Measurements from ENCODE around the gene CNIH3. TPM values are rescaled to one million over a fixed set of nuclear protein-coding genes. Genes with fewer than 3 reads are reported as not detected.

The CNIH3 gene
- polyA plus RNA-seq, 1 donor (not counting 4 experiments of a cell fraction or from before 2014, with no cell fraction given) = 0.81 TPM

DNA sequence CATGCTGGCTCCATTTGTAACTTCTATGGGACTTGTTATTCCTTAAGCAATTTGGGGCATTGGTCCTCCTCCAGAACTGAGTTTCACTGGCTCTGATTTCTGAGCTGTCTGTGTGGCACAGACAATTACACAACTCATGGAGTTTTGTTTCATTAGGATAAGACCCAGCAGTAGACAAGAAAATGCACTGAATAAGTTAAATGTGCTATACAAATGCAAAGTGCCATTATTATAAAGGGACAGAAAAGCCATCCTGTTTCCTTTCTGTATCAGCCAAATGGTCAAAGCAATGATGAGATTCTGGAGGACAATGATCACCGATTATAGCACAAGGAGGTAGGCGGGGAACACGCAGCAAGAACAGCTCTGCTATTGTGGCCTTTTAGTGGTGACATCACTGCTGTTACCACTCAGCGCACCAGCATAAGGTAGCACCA, 81.9 kb downstream of the CNIH3 start:
- Histone ChIP-seq H4K20me1 (ENCODE audit: control insufficient read depth, extremely low read depth, insufficient read depth, low read length) (no peaks in the 10 kb centered on the region), H3K36me3 (ENCODE audit: control insufficient read depth in 2 of 2, extremely low read depth in 1 of 2, insufficient read depth in 2 of 2, low read length in 2 of 2) (no peaks in the 10 kb centered on the region), H3K4me2 (ENCODE audit: control insufficient read depth, extremely low read depth, insufficient read depth, low read depth, low read length) (no peak overlapping the region), H3K4me1 (ENCODE audit: control insufficient read depth, extremely low read depth, insufficient read depth, low read length) (no peaks in the 10 kb centered on the region), H3K4me3 (ENCODE audit: control insufficient read depth in 2 of 3, extremely low read depth in 1 of 3, insufficient read depth in 2 of 3, low read depth in 1 of 3, low read length in 3 of 3) (no peak overlapping the region), H3K9me3 (ENCODE audit: control insufficient read depth, low read depth, low read length) (no peaks in the 10 kb centered on the region), H2AFZ (ENCODE audit: control insufficient read depth, low read length) (no peak overlapping the region), H3K79me2 (ENCODE audit: control insufficient read depth, insufficient read depth, low read length) (no peaks in the 10 kb centered on the region), H3K27ac (ENCODE audit: control insufficient read depth, insufficient read depth, low read length) (no peak overlapping the region), H3K9me1 (ENCODE audit: control insufficient read depth, extremely low read depth, insufficient read depth, low read length) (no peaks in the 10 kb centered on the region), H3K9ac (ENCODE audit: control insufficient read depth, extremely low read depth, insufficient read depth, low read length) (no peak overlapping the region), H3K27me3 (ENCODE audit: control insufficient read depth, extremely low read depth, insufficient read depth, low read length) (no peaks in the 10 kb centered on the region)
- no peak for FAIRE-seq
- no peak for TF ChIP-seq EZH2 (IDR thresholded peaks at IDR 0.05; ENCODE audit: low read length)
- TF ChIP-seq, protein P1, sequence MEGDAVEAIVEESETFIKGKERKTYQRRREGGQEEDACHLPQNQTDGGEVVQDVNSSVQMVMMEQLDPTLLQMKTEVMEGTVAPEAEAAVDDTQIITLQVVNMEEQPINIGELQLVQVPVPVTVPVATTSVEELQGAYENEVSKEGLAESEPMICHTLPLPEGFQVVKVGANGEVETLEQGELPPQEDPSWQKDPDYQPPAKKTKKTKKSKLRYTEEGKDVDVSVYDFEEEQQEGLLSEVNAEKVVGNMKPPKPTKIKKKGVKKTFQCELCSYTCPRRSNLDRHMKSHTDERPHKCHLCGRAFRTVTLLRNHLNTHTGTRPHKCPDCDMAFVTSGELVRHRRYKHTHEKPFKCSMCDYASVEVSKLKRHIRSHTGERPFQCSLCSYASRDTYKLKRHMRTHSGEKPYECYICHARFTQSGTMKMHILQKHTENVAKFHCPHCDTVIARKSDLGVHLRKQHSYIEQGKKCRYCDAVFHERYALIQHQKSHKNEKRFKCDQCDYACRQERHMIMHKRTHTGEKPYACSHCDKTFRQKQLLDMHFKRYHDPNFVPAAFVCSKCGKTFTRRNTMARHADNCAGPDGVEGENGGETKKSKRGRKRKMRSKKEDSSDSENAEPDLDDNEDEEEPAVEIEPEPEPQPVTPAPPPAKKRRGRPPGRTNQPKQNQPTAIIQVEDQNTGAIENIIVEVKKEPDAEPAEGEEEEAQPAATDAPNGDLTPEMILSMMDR (optimal IDR thresholded peaks at IDR 0.05 in 1 of 3, IDR thresholded peaks at IDR 0.05 in 1 of 3, conservative IDR thresholded peaks at IDR 0.05 in 1 of 3; ENCODE audit: extremely low read depth in 1 of 3, insufficient read depth in 2 of 3, low read length in 3 of 3) = no peak
- dilution Hi-C loops (cut with MboI; ENCODE audit: extremely low pct_ligation_motif_present, low sequenced_read_pairs) = no loop called here
- DNase-seq (ENCODE audit: low read depth, low spot score) = no peak

DNA sequence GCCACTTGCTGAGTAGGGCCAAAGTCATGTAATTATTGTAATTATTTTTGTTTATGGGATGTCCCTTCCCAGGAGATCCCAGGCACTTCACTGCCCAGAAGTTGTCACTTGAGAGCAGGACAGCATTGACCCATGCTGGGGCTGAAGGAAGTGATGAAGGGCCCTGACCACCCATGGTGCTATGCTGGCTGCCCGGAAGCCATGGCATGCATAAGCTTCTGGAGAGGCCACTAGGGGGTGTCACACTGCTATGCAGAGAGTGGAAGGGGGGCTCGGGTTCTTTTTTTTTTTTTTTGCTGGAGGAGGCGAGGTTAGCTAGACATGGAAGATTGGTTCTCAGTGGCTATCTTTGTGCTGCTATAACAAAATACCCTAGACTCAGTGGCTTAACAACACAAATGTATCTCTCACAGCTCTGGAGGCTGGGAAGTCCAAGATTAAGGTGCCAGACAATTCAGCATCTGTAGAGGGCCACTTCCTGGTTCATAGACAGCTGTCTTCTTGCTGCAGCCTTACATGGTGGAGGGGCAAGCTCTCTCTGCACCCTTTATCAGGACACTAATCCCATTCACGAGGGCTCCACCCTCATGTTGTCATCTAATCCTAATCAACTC, 84.9 kb downstream of the CNIH3 start:
- Histone ChIP-seq H3K9me1 (ENCODE audit: control insufficient read depth, extremely low read depth, insufficient read depth, low read length) (no peaks in the 10 kb centered on the region), H3K4me2 (ENCODE audit: control insufficient read depth, extremely low read depth, insufficient read depth, low read depth, low read length) (no peak overlapping the region), H3K27ac (ENCODE audit: control insufficient read depth, insufficient read depth, low read length) (no peak overlapping the region), H4K20me1 (ENCODE audit: control insufficient read depth, extremely low read depth, insufficient read depth, low read length) (no peaks in the 10 kb centered on the region), H3K4me3 (ENCODE audit: control insufficient read depth in 2 of 3, extremely low read depth in 1 of 3, insufficient read depth in 2 of 3, low read depth in 1 of 3, low read length in 3 of 3) (no peak overlapping the region), H3K79me2 (ENCODE audit: control insufficient read depth, insufficient read depth, low read length) (no peaks in the 10 kb centered on the region), H3K4me1 (ENCODE audit: control insufficient read depth, extremely low read depth, insufficient read depth, low read length) (no peaks in the 10 kb centered on the region), H3K9me3 (ENCODE audit: control insufficient read depth, low read depth, low read length) (no peaks in the 10 kb centered on the region), H2AFZ (ENCODE audit: control insufficient read depth, low read length) (no peak overlapping the region), H3K9ac (ENCODE audit: control insufficient read depth, extremely low read depth, insufficient read depth, low read length) (no peak overlapping the region), H3K36me3 (ENCODE audit: control insufficient read depth in 2 of 2, extremely low read depth in 1 of 2, insufficient read depth in 2 of 2, low read length in 2 of 2) (no peaks in the 10 kb centered on the region), H3K27me3 (ENCODE audit: control insufficient read depth, extremely low read depth, insufficient read depth, low read length) (no peaks in the 10 kb centered on the region)
- dilution Hi-C loops (cut with MboI; ENCODE audit: extremely low pct_ligation_motif_present, low sequenced_read_pairs) = no loop called here
- no peak for TF ChIP-seq EZH2 (IDR thresholded peaks at IDR 0.05; ENCODE audit: low read length)
- TF ChIP-seq, protein P1 (optimal IDR thresholded peaks at IDR 0.05 in 1 of 3, IDR thresholded peaks at IDR 0.05 in 1 of 3, conservative IDR thresholded peaks at IDR 0.05 in 1 of 3; ENCODE audit: extremely low read depth in 1 of 3, insufficient read depth in 2 of 3, low read length in 3 of 3) = peak; percentile 14 to 57 (median 45)
- DNase-seq (ENCODE audit: low read depth, low spot score) (no peak), FAIRE-seq (no peak)

Measured in keratinocyte (primary cell).